AG10803 (cell line): ENCODE data around the gene DGCR6L.
"Not testable (repeated sequence)": the region's sequence is repeated elsewhere in the genome, so short reads cannot be mapped to it uniquely, and the experiment has no call there.

Experiments
- DNase-seq: peaks from one replicate; pipeline ENCODE4 v3.0.0; 2010; ENCODE audit warnings: low read depth
- H3K4me3 ChIP-seq: 2 replicates; pipeline ENCODE4 v1.5.1; 2011; ENCODE audit warnings: mild to moderate bottlenecking, low read length, control low read depth
- TF ChIP-seq, protein P1 (sequence below): conservative IDR thresholded peaks from 2 replicates; pipeline ENCODE4 v1.5.1; 2011; ENCODE audit warnings: mild to moderate bottlenecking, low read length, control low read depth, inconsistent platforms

The DGCR6L gene

DNA sequence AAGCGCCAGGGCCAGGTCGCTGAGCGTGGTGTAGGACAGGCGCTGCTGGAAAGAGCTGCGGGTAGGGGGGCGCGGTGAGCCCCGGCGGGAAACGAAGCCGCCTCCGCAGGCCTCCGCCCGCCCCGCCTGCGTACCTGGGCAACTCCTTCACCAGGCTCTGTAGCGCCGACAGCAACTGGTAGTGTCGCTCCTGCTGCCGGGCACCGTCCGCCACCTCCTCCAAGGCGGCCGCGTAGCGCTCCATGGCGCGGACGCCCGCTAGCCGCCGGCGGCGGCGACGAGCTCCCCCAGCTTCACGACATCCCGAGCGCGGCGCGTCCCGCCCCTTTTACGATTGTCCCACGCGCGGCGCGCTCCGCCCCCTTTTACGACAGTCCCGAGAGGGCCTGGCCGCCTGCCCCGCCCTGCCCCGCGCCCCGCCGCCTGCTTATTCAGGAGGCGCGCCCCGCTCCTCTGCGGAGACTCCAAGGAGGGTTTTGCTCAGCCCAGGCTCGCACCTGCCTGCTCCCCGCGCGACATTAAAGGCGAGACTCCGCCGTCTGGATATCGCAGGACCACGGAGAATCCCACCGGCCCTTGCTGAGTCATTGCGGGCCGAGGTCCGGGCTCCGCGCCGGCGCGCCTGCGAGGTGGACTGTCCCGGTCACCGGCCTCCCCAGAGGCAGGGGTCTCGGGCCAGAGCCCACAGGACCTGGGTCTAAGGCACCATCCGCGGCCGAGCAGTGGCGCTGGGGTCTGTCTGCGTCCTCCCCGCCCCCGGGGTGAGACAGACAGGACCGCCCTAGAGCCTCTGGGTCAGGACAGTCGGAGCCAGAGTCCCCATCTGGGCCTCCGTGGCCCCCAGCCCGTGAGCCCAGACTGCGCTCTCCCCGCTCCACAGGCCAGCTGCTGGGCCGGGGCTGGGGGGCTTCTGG, at the start of gene DGCR6L:
DGCR6L (minus strand) TSS at position 316 of the 914 bp plus-strand sequence; CDS start at position 244, 72 bp downstream.
- TF ChIP-seq, protein P1, sequence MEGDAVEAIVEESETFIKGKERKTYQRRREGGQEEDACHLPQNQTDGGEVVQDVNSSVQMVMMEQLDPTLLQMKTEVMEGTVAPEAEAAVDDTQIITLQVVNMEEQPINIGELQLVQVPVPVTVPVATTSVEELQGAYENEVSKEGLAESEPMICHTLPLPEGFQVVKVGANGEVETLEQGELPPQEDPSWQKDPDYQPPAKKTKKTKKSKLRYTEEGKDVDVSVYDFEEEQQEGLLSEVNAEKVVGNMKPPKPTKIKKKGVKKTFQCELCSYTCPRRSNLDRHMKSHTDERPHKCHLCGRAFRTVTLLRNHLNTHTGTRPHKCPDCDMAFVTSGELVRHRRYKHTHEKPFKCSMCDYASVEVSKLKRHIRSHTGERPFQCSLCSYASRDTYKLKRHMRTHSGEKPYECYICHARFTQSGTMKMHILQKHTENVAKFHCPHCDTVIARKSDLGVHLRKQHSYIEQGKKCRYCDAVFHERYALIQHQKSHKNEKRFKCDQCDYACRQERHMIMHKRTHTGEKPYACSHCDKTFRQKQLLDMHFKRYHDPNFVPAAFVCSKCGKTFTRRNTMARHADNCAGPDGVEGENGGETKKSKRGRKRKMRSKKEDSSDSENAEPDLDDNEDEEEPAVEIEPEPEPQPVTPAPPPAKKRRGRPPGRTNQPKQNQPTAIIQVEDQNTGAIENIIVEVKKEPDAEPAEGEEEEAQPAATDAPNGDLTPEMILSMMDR: no peak
- peak within 1 kb of the TSS; percentile 89 for H3K4me3 ChIP-seq
- DNase-seq: peak; percentile 95

GRCh38 chr22:20368875-20369274, 49.0 kb upstream of the DGCR6L start:
- not testable (repeated sequence) for DNase-seq, H3K4me3 ChIP-seq

DNA sequence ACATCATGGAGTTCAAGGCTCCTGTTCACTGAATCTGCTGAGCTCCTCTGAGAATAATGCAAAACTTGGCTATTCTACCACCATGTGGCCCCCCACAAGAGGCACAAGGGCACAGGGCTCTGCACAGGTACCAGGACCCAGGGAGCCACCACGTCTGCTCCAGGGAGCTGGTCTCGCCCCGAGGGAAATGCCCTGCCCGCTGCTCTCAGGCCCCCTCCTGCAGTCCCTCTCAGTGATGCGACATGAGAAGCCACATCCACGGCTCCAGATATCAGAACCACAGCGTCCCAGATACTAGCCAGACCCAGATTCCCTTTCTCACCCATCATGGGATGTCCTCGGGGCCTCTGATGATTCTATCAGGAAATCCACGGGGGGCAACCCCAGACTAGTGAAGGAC, 47.0 kb upstream of the DGCR6L start:
- not testable (repeated sequence) for DNase-seq, H3K4me3 ChIP-seq

- not testable (repeated sequence) for H3K4me3 ChIP-seq
- DNase-seq: peak; percentile 25
Measured at GRCh38 chr22:20364335-20365260, 44.7 kb upstream of the DGCR6L start.

- DNase-seq, H3K4me3 ChIP-seq: not testable (repeated sequence)
Measured at GRCh38 chr22:20362403-20362802, 42.5 kb upstream of the DGCR6L start.

DNA sequence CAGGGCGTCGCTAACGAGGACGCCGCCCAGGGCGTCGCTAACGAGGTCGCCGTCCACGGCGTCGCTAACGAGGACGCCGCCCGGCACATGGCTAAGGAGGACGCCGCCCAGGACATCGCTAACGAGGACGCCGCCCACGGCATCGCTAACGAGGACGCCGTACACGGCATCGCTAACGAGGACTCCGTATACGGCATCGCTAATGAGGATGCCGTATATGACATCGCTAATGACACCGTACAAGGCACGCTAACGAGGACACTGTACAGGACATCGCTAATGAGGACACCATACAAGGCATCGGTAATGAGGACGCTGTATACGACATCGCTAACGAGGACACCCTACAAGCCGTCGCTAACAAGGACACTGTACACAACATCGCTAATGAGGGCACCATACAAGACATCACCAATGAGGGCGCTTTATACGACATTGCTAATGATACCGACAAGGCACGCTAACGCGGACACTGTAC, 41.9 kb upstream of the DGCR6L start:
- H3K4me3 ChIP-seq, DNase-seq: not testable (repeated sequence)

DNA sequence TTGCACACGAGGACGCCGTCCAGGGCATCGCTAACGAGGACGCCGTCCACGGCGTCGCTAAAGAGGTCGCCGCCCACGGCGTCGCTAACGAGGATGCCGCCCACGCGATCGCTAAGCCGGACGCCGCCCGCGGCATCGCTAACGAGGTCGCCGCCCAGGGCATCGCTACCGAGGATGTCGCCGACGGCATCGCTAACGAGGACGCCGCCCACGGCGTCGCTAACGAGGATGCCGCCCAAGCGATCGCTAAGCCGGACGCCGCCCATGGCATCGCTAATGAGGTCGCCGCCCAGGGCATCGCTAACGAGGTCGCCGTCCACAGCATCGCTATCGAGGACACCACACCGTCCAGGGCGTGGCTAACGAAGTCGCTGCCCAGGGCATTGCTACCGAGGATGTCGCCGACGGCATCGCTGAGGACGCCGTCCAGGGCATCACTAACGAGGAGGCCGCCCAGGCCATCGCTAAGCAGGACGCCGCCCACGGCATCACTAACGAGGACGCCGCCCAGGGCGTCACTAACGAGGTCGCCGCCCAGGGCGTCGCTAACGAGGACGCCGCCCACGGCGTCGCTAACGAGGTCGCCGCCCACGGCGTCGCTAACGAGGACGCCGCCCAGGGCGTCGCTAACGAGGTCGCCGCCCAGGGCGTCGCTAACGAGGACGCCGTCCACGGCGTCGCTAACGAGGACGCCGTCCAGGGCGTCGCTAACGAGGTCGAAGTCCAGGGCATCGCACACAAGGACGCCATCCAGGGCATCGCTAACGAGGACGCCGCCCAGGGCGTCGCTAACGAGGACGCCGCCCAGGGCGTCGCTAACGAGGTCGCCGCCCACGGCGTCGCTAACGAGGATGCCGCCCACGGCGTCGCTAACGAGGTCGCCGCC, 41.2 kb upstream of the DGCR6L start:
- not testable (repeated sequence) for H3K4me3 ChIP-seq, DNase-seq

GRCh38 chr22:20360261-20360660, 40.4 kb upstream of the DGCR6L start:
- not testable (repeated sequence) for DNase-seq, H3K4me3 ChIP-seq

DNA sequence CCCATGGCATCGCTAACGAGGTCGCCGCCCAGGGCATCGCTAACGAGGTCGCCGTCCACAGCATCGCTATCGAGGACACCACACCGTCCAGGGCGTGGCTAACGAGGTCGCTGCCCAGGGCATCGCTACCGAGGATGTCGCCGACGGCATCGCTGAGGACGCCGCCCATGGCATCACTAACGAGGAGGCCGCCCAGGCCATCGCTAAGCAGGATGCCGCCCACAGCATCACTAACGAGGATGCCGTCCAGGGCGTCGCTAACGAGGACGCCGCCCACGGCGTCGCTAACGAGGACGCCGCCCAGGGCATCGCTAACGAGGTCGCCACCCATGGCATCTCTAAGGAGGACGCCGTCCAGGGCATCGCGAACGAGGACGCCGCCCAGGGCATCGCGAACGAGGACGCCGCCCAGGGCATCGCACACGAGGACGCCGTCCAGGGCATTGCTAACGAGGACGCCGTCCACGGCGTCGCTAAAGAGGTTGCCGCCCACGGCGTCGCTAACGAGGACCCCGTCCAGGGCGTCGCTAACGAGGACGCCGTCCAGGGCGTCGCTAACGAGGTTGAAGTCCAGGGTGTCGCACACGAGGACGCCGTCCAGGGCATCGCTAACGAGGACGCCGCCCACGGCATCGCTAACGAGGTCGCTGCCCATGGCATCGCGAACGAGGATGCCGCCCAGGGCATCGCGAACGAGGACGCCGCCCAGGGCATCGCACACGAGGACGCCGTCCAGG, 38.8 kb upstream of the DGCR6L start:
- H3K4me3 ChIP-seq, DNase-seq: not testable (repeated sequence)

DNA sequence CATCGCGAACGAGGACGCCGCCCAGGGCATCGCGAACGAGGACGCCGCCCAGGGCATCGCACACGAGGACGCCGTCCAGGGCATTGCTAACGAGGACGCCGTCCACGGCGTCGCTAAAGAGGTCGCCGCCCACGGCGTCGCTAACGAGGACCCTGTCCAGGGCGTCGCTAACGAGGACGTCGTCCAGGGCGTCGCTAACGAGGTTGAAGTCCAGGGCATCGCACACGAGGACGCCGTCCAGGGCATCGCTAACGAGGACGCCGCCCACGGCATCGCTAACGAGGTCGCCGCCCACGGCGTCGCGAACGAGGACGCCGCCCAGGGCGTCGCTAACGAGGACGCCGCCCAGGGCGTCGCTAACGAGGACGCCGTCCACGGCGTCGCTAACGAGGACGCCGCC, 38.1 kb upstream of the DGCR6L start:
- not testable (repeated sequence) for DNase-seq, H3K4me3 ChIP-seq

GRCh38 chr22:20356906-20357305, 37.0 kb upstream of the DGCR6L start:
- H3K4me3 ChIP-seq, DNase-seq: not testable (repeated sequence)

- not testable (repeated sequence) for H3K4me3 ChIP-seq, DNase-seq
Measured at GRCh38 chr22:20355939-20356636, 36.2 kb upstream of the DGCR6L start.
